RPMI7951 (cell line): Measurements from ENCODE around the gene DAB2IP. TPM values are rescaled to one million over a fixed set of nuclear protein-coding genes. Genes with fewer than 3 reads are reported as not detected.
"Not testable (repeated sequence)": the region's sequence is repeated elsewhere in the genome, so short reads cannot be mapped to it uniquely, and the experiment has no call there.

Experiments used
- DNase-seq: peaks from one replicate; pipeline ENCODE4 v3.0.0-alpha.2; 2012; ENCODE audit warnings: low read depth
- total RNA-seq: library from RNA; depleted of rRNA; stranded (reverse); fragments of >200 nt; shearing (Covaris generic); gene quantifications from 2 replicates; pipeline ENCODE4 v1.2.3, GENCODE V29; 2014

The DAB2IP gene
- total RNA-seq, 1 experiment from 2014 or later = 3.8 TPM

GRCh38 chr9:121643473-121643872 lies 8.0 kb upstream of the DAB2IP start:
- no peak for DNase-seq

GRCh38 chr9:121644040-121644439 lies 7.4 kb upstream of the DAB2IP start:
- not testable (repeated sequence) for DNase-seq

GRCh38 chr9:121645003-121645402 lies 6.4 kb upstream of the DAB2IP start:
- no peak for DNase-seq

GRCh38 chr9:121645853-121646807 lies 5.3 kb upstream of the DAB2IP start:
- no peak for DNase-seq

- no peak for DNase-seq
Observed at GRCh38 chr9:121646992-121647391, 4.4 kb upstream of the DAB2IP start.

GRCh38 chr9:121648172-121648571 lies 3.3 kb upstream of the DAB2IP start:
- no peak for DNase-seq

- DNase-seq = no peak
Observed at GRCh38 chr9:121648799-121649198, 2.6 kb upstream of the DAB2IP start.

GRCh38 chr9:121649476-121650216 lies 1.8 kb upstream of the DAB2IP start:
- DNase-seq = no peak

- DNase-seq = peak; percentile 26
Observed at GRCh38 chr9:121650217-121651007, 1.0 kb upstream of the DAB2IP start.

GRCh38 chr9:121651008-121651294 lies 483 bp upstream of the DAB2IP start:
- no peak for DNase-seq

GRCh38 chr9:121652021-121652837 lies 795 bp downstream of the DAB2IP start:
- DNase-seq = no peak

GRCh38 chr9:121652838-121653231 lies 1.4 kb downstream of the DAB2IP start:
- DNase-seq = no peak

- DNase-seq = no peak
Observed at GRCh38 chr9:121654499-121655140, 3.2 kb downstream of the DAB2IP start.

- no peak for DNase-seq
Observed at GRCh38 chr9:121655231-121655755, 3.9 kb downstream of the DAB2IP start.

GRCh38 chr9:121656941-121657470 lies 5.6 kb downstream of the DAB2IP start:
- DNase-seq = no peak

- DNase-seq = no peak
Observed at GRCh38 chr9:121658166-121658565, 6.7 kb downstream of the DAB2IP start.

- DNase-seq = no peak
Observed at GRCh38 chr9:121658591-121658990, 7.2 kb downstream of the DAB2IP start.

- DNase-seq = no peak
Observed at GRCh38 chr9:121660367-121660766, 8.9 kb downstream of the DAB2IP start.

GRCh38 chr9:121660876-121661275 lies 9.4 kb downstream of the DAB2IP start:
- DNase-seq = no peak

GRCh38 chr9:121661328-121661727 lies 9.9 kb downstream of the DAB2IP start:
- no peak for DNase-seq
